ENCODE measurements around the gene TMPRSS9.
"Not testable (repeated sequence)": the region's sequence is repeated elsewhere in the genome, so short reads cannot be mapped to it uniquely, and the experiment has no call there.

- not testable (repeated sequence) for TF ChIP-seq POLR2A (IDR thresholded peaks at IDR 0.05; ENCODE audit: low read length); GATA1 (IDR thresholded peaks at IDR 0.05; ENCODE audit: low read depth, low read length)
Measured at GRCh38 chr19:2469915-2470200, 109.8 kb downstream of the TMPRSS9 start.

Data from erythroblast (primary cell).